WTC11 (cell line): ENCODE results near the gene BMP2K. TPM values are rescaled to one million over a fixed set of nuclear protein-coding genes. Genes with fewer than 3 reads are reported as not detected.

Source experiments
- ATAC-seq: fragments of 200-7000 bp; cut with Tn5 transposase; 2 replicates; pipeline ENCODE4 v1.10.0; 2021; ENCODE audit warnings: mild to moderate bottlenecking, moderate library complexity
- CTCF ChIA-PET: fragments of 300-600 bp; sonication (Branson Sonifier 250); formaldehyde crosslinking; loops from one replicate; lab custom pipeline; 2021; ENCODE audit warnings: antibody characterized with exemption; lab: Charles Lee
- POLR2A ChIA-PET: fragments of 350-600 bp; sonication (Branson Sonifier 250); formaldehyde crosslinking; loops from one replicate; lab custom pipeline; 2021; ENCODE audit warnings: antibody characterized with exemption; lab: Charles Lee
- DNase-seq: peaks from one replicate; pipeline ENCODE4 v3.0.0; 2021; ENCODE audit warnings: low spot score
- H3K27ac Mint-ChIP-seq: 2 replicates; pipeline ENCODE4 v1.8.0; 2021; ENCODE audit warnings: mixed read lengths
- H3K27me3 Mint-ChIP-seq: 2 replicates; pipeline ENCODE4 v1.8.0; 2021; ENCODE audit warnings: low read depth, mild to moderate bottlenecking, moderate library complexity, mixed read lengths
- H3K36me3 Mint-ChIP-seq: 2 replicates; pipeline ENCODE4 v1.8.0; 2021; ENCODE audit warnings: mixed read lengths
- H3K4me1 Mint-ChIP-seq: 2 replicates; pipeline ENCODE4 v1.8.0; 2022; ENCODE audit warnings: mixed read lengths
- H3K4me3 Mint-ChIP-seq: 2 replicates; pipeline ENCODE4 v1.8.0; 2021; ENCODE audit warnings: mild to moderate bottlenecking, moderate library complexity, mixed read lengths
- H3K9me3 Mint-ChIP-seq: 2 replicates; pipeline ENCODE4 v1.8.0; 2021; ENCODE audit warnings: mixed read lengths
- ATF1 ChIP-seq: sonication (generic); formaldehyde crosslinking; IDR thresholded peaks from 2 replicates; pipeline ENCODE4 v1.8.1; 2023; ENCODE audit warnings: mild to moderate bottlenecking, moderate library complexity, missing genetic modification reagents
- ATF2 ChIP-seq: sonication (generic); formaldehyde crosslinking; IDR thresholded peaks from 2 replicates; pipeline ENCODE4 v1.8.1; 2022; ENCODE audit warnings: low read depth, missing genetic modification reagents, borderline replicate concordance
- CTCF ChIP-seq: fragments of 200-600 bp; IDR thresholded peaks from 2 replicates; pipeline ENCODE4 v1.8.0; 2022; ENCODE audit warnings: antibody characterized with exemption
- E2F4 ChIP-seq: sonication (generic); formaldehyde crosslinking; IDR thresholded peaks from 2 replicates; pipeline ENCODE4 v1.8.1; 2022; ENCODE audit warnings: low read depth, mild to moderate bottlenecking, moderate library complexity, missing genetic modification reagents, borderline replicate concordance
- JAZF1 ChIP-seq: fragments of 250-450 bp; sonication (Bioruptor Pico); IDR thresholded peaks from 2 replicates; pipeline ENCODE4 v1.9.0; 2021; ENCODE audit warnings: moderate library complexity, mild to moderate bottlenecking, inconsistent platforms
- KAT7 ChIP-seq: sonication (generic); formaldehyde crosslinking; IDR thresholded peaks from 2 replicates; pipeline ENCODE4 v1.8.1; 2023; ENCODE audit warnings: missing genetic modification reagents, mild to moderate bottlenecking, borderline replicate concordance
- NR2C2 ChIP-seq: sonication (generic); formaldehyde crosslinking; IDR thresholded peaks from 2 replicates; pipeline ENCODE4 v1.8.0; 2022; ENCODE audit warnings: mild to moderate bottlenecking, missing genetic modification reagents
- PREB ChIP-seq: sonication (generic); formaldehyde crosslinking; IDR thresholded peaks from 2 replicates; pipeline ENCODE4 v1.8.1; 2022; ENCODE audit warnings: mild to moderate bottlenecking, missing genetic modification reagents, moderate library complexity, borderline replicate concordance
- PRRX2 ChIP-seq: fragments of 250-450 bp; sonication (Bioruptor Pico); IDR thresholded peaks from 2 replicates; pipeline ENCODE4 v1.8.0; 2021; ENCODE audit warnings: mild to moderate bottlenecking
- SMAD4 ChIP-seq: sonication (generic); formaldehyde crosslinking; IDR thresholded peaks from 2 replicates; pipeline ENCODE4 v1.8.0; 2022; ENCODE audit warnings: mild to moderate bottlenecking, missing genetic modification reagents
- SOX15 ChIP-seq: fragments of 250-450 bp; sonication (Bioruptor Pico); IDR thresholded peaks from 2 replicates; pipeline ENCODE4 v1.9.0; 2021; ENCODE audit warnings: mild to moderate bottlenecking
- SP1 ChIP-seq: sonication (generic); formaldehyde crosslinking; conservative IDR thresholded peaks from 2 replicates; pipeline ENCODE4 v1.8.1; 2022; ENCODE audit warnings: missing genetic modification reagents
- TCF7 ChIP-seq: sonication (generic); formaldehyde crosslinking; IDR thresholded peaks from 2 replicates; pipeline ENCODE4 v1.8.0; 2022; ENCODE audit warnings: mild to moderate bottlenecking, low read depth, missing genetic modification reagents, moderate library complexity
- ZNF138 ChIP-seq: sonication (generic); formaldehyde crosslinking; conservative IDR thresholded peaks from 2 replicates; pipeline ENCODE4 v1.8.1; 2022; ENCODE audit warnings: mild to moderate bottlenecking, moderate library complexity, missing genetic modification reagents
- ZNF281 ChIP-seq: sonication (generic); formaldehyde crosslinking; IDR thresholded peaks from 2 replicates; pipeline ENCODE4 v1.8.0; 2023; ENCODE audit warnings: mild to moderate bottlenecking, missing genetic modification reagents
- ZNF423 ChIP-seq: fragments of 250-450 bp; sonication (Bioruptor Pico); IDR thresholded peaks from 2 replicates; pipeline ENCODE4 v2.1.2; 2022; ENCODE audit warnings: mild to moderate bottlenecking, moderate library complexity
- ZNF671 ChIP-seq: fragments of 250-450 bp; sonication (Bioruptor Pico); IDR thresholded peaks from 2 replicates; pipeline ENCODE4 v1.8.0; 2021; ENCODE audit warnings: mild to moderate bottlenecking
- total RNA-seq: library from RNA; stranded (reverse); gene quantifications from 3 replicates; pipeline ENCODE4 v1.2.3, GENCODE V29; 2021

The BMP2K gene
- total RNA-seq, 1 experiment from 2014 or later, result 19.9 TPM

GRCh38 chr4:78923464-78924312 lies 147.5 kb downstream of the BMP2K start (continued):
- TF ChIP-seq E2F4 (no peak), NR2C2 (no peak), KAT7 (CRISPR knock-in tag) (no peak), ZNF138 (CRISPR knock-in tag) (no peak), SOX15 (CRISPR knock-in tag) (no peak)

GRCh38 chr4:78926826-78927225 lies 150.7 kb downstream of the BMP2K start:
- H3K36me3 Mint-ChIP-seq, result peaks cover 38% of the 10 kb centered on the region

GRCh38 chr4:78928835-78929234 lies 152.7 kb downstream of the BMP2K start:
- TF ChIP-seq PRRX2 (no peak), ZNF281 (CRISPR knock-in tag) (no peak), ZNF671 (CRISPR knock-in tag) (no peak), ATF2 (CRISPR knock-in tag) (no peak), ATF1 (CRISPR knock-in tag) (no peak), SMAD4 (CRISPR knock-in tag) (no peak), JAZF1 (CRISPR knock-in tag) (no peak), SP1 (CRISPR knock-in tag) (no peak), SOX15 (CRISPR knock-in tag) (no peak)
- Mint-ChIP-seq H3K4me3 (no peak overlapping the region), H3K36me3 (peaks cover 38% of the 10 kb centered on the region), H3K27me3 (no peaks in the 10 kb centered on the region), H3K9me3 (no peaks in the 10 kb centered on the region), H3K27ac (no peak overlapping the region), H3K4me1 (no peaks in the 10 kb centered on the region)
- peak; percentile 8 for DNase-seq
- ChIA-PET POLR2A (no interaction called here), CTCF (no interaction called here)
- ATAC-seq, result no peak

More at GRCh38 chr4:78926826-78927225, 150.7 kb downstream of the BMP2K start:
- H3K4me3 Mint-ChIP-seq, result no peak overlapping the region
- H3K27ac Mint-ChIP-seq, result no peak overlapping the region
- ATAC-seq (no peak), DNase-seq (no peak)
- H3K9me3 Mint-ChIP-seq, result no peaks in the 10 kb centered on the region
- ChIA-PET POLR2A (no interaction called here), CTCF (interaction anchor here (0.5 kb wide), 1 partner anchor 329 kb away, joined by 3 read pairs; no protein-coding TSS in a partner anchor)
- H3K4me1 Mint-ChIP-seq, result no peaks in the 10 kb centered on the region
- no peaks in the 10 kb centered on the region for H3K27me3 Mint-ChIP-seq
- TF ChIP-seq TCF7 (CRISPR knock-in tag) (no peak), ZNF423 (no peak), PREB (no peak), CTCF (no peak)
